Lung (tissue), 12 donors: Measurements from ENCODE around the gene KRTAP9-2. TPM values are rescaled to one million over a fixed set of nuclear protein-coding genes. Genes with fewer than 3 reads are reported as not detected.

Experiments
- ATAC-seq: fragments of 200-7000 bp; cut with Tn5 transposase; one replicate; pipeline ENCODE4 v1.9.1; 2020; ENCODE audit warnings: moderate number of reproducible peaks; ENCODE audit not compliant: insufficient read depth, low FRiP score
- DNase-seq, 3 donors: peaks; one replicate each; pipeline ENCODE4 v3.0.0-alpha.2; 2013 to 2017
- H3K27ac ChIP-seq, 2 donors: one replicate each; pipeline ENCODE4 v1.5.1; 2013; ENCODE audit warnings: mild to moderate bottlenecking in 2 of 2, moderate library complexity in 2 of 2, control low read depth in 1 of 2, inconsistent platforms in 1 of 2, low read depth in 1 of 2, low read length in 1 of 2
- H3K27me3 ChIP-seq, 3 donors: one replicate each; pipeline ENCODE4 v1.5.1; 2013; ENCODE audit warnings: low read length in 2 of 3; ENCODE audit not compliant: control insufficient read depth in 3 of 3, insufficient read depth in 3 of 3
- H3K36me3 ChIP-seq, 4 donors: one replicate each; pipeline ENCODE4 v1.5.1; 2013; ENCODE audit warnings: low read length in 4 of 4, mild to moderate bottlenecking in 1 of 4, moderate library complexity in 1 of 4; ENCODE audit not compliant: control insufficient read depth in 4 of 4, insufficient read depth in 4 of 4
- H3K4me1 ChIP-seq, 5 donors: one replicate each; pipeline ENCODE4 v1.5.1; 2013; ENCODE audit warnings: low read length in 5 of 5, mild to moderate bottlenecking in 2 of 5, moderate library complexity in 1 of 5; ENCODE audit not compliant: control insufficient read depth in 5 of 5, insufficient read depth in 5 of 5
- H3K4me3 ChIP-seq: one replicate; pipeline ENCODE4 v1.5.1; 2013; ENCODE audit warnings: mild to moderate bottlenecking, control low read depth, moderate library complexity
- H3K9ac ChIP-seq, 2 donors: one replicate each; pipeline ENCODE4 v1.5.1; 2013; ENCODE audit warnings: low read length in 2 of 2, control low read depth in 1 of 2; ENCODE audit not compliant: insufficient read depth in 1 of 2
- H3K9me3 ChIP-seq, 4 donors: one replicate each; pipeline ENCODE4 v1.5.1; 2013; ENCODE audit warnings: low read length in 3 of 4, mild to moderate bottlenecking in 1 of 4, moderate library complexity in 1 of 4; ENCODE audit not compliant: control insufficient read depth in 4 of 4, insufficient read depth in 3 of 4
- CTCF ChIP-seq: IDR thresholded peaks from 2 replicates; pipeline ENCODE4 v1.5.1; 2012; ENCODE audit warnings: mild to moderate bottlenecking; ENCODE audit errors: control extremely low read depth, extremely low read depth
- WGBS, 2 donors: extraction: QIAGEN DNeasy Blood & Tissue Kit; methylation state at CpG; one replicate each; pipeline ENCODE4 v1.1.7; 2013; 5-methylcytosine and 5-hydroxymethylcytosine counted together
- polyA plus RNA-seq, 2 donors: library from polyadenylated mRNA; stranded (reverse); fragments of 200-250 nt; gene quantifications; one replicate each; pipeline ENCODE4 v1.2.1, GENCODE V29; 2013
- total RNA-seq, 2 donors: library from RNA; depleted of rRNA in 1 of 2; stranded (reverse); fragments of >200 nt in 1 of 2; gene quantifications; one replicate each; pipeline ENCODE4 v1.2.1, GENCODE V29; 2014 to 2021
- donor health status: control.
- donor health status: control.
- donor health status: Bipolar disorder and iron deficiency.
- donor health status: healthy.
- donor health status: DM: yes; HTN: yes; CAD: no.

The KRTAP9-2 gene
- total and polyA plus RNA-seq, 4 donors, result not detected

DNA sequence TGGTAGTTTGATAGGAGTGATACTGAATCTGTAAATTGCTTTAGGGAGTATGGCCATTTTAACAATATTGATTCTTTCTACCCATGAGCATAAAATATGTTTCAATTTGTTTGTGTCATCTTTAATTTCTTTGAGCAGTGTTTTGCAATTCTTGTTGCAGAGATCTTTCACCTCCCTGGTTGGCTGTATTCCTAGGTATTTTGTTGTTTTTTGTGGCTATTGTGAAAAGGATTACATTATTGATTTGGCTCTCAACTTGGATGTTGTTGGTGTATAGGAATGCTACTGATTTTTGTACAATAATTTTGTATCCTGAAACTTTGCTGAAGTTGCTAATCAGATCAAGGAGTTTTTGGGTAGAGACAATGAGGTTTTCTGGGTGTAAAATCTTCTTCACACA lies 32.0 kb downstream of the KRTAP9-2 start:
- H3K27me3 ChIP-seq, result peaks cover 0 to 9% (median 2%) of the 10 kb centered on the region in 3 donors
- no peak overlapping the region for H3K4me3 ChIP-seq
- H3K9ac ChIP-seq, result no peak overlapping the region
- no peak overlapping the region for H3K27ac ChIP-seq
- no peaks in the 10 kb centered on the region for H3K4me1 ChIP-seq
- no peaks in the 10 kb centered on the region for H3K9me3 ChIP-seq
- no peak for DNase-seq
- no peak for ATAC-seq
- no peaks in the 10 kb centered on the region for H3K36me3 ChIP-seq
- no peak for TF ChIP-seq CTCF

DNA sequence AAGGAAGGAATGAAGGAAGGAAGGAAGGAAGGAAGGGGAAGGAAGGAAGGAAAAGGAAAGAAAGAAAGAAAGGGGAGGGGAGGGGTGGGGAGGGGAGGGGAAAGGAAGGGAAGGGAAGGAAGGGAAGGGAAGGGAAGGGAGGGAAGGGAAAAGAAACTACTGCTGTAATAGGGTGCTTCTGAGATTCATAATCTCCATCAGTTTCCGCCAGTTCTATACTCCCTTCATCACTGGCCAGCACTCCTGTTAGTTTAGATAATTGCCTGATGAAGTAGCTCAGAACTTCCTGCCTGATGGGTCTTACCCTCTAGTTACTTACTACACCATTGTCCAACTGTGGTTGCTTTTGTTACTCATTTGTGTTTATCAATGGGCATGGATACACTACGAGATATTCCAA lies 36.8 kb downstream of the KRTAP9-2 start:
- Histone ChIP-seq H3K36me3 (no peaks in the 10 kb centered on the region), H3K4me3 (no peak overlapping the region), H3K27ac (no peak overlapping the region), H3K9ac (no peak overlapping the region), H3K27me3 (peaks cover 0 to 5% (median 0%) of the 10 kb centered on the region in 3 donors), H3K9me3 (no peaks in the 10 kb centered on the region), H3K4me1 (no peaks in the 10 kb centered on the region)
- ATAC-seq, result no peak
- TF ChIP-seq CTCF, result no peak
- WGBS, 2 donors, result 70 to 88% methylated on average over 2 of the region's 2 CpGs
- no peak for DNase-seq

GRCh38 chr17:41264599-41264998 lies 38.2 kb downstream of the KRTAP9-2 start:
- no peaks in the 10 kb centered on the region for H3K9me3 ChIP-seq
- no peak overlapping the region for H3K4me3 ChIP-seq
- WGBS, 2 donors, result 61 to 81% methylated on average over 3 of the region's 3 CpGs
- TF ChIP-seq CTCF, result no peak
- ATAC-seq, result no peak
- DNase-seq, result peak in 1 of 3 donors; percentile 7
- H3K27ac ChIP-seq, result no peak overlapping the region
- no peak overlapping the region for H3K9ac ChIP-seq
- H3K4me1 ChIP-seq, result no peaks in the 10 kb centered on the region
- peaks cover 0 to 4% (median 0%) of the 10 kb centered on the region in 3 donors for H3K27me3 ChIP-seq
- no peaks in the 10 kb centered on the region for H3K36me3 ChIP-seq

GRCh38 chr17:41265078-41265477 lies 38.6 kb downstream of the KRTAP9-2 start, which contains the start of gene KRTAP9-6:
KRTAP9-6 (plus strand) TSS chr17:41265378; CDS start chr17:41265378, 0 bp downstream.
- DNase-seq (no peak), ATAC-seq (no peak)
- Histone ChIP-seq H3K9ac (no peak within 1 kb of the TSS), H3K27ac (no peak within 1 kb of the TSS), H3K36me3 (no peaks in the 10 kb centered on the region), H3K27me3 (peaks cover 0 to 4% (median 0%) of the 10 kb centered on the region in 3 donors), H3K9me3 (no peaks in the 10 kb centered on the region), H3K4me1 (no peaks in the 10 kb centered on the region), H3K4me3 (no peak within 1 kb of the TSS)
- WGBS, 2 donors, result 34% methylated on average over 2 of the region's 2 CpGs
- no peak for TF ChIP-seq CTCF
